ENCODE measurements around the gene EEF1AKMT4.

The EEF1AKMT4 gene

DNA sequence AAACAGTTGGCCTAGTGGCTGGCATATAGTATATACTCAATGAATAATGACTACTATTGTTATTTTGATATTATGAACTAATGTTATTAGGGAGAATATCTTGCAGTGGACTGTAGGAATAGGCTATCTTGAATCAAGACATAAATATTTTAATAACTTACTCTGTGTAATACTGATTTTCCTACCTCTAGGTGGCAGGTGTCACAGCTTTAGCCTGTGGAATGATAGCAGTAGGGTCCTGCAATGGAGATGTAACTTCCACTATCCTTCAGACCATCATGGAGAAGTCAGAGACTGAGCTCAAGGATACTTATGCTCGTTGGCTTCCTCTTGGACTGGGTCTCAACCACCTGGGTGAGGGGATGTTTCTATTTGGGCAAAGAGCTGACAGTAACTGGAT, 56.1 kb downstream of the EEF1AKMT4 start:
- no peak for DNase-seq

GRCh38 chr3:184306341-184306972, 57.0 kb downstream of the EEF1AKMT4 start:
- no peak for DNase-seq

DNA sequence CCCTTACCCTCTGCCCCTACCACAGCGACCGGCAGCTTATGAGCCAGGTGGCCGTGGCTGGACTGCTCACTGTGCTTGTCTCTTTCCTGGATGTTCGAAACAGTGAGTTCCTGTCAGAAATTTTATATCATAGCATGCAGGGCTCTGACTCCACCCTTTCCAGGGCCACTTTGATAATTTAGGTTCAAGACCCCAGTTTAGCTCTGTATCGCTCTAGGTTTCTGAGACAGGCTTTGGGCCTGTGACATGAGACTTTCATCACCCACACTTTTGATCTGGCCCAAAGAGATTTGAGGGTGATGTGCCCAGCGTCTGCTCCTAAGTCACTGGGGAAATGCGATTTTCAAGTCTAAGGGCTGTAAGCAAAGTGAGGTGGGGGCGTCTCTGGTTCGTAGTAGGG, 58.4 kb downstream of the EEF1AKMT4 start:
- DNase-seq = no peak

Data from activated gamma-delta T cell (primary cell).